DND-41 (cell line): Measurements from ENCODE around the gene NDC80.

Source experiments
- ATAC-seq: fragments of 200-7000 bp; cut with Tn5 transposase; 3 replicates; pipeline ENCODE4 v1.9.1; 2021; ENCODE audit warnings: low read depth; ENCODE audit not compliant: insufficient read depth
- DNase-seq: peaks from one replicate; pipeline ENCODE4 v3.0.0-alpha.2; 2020
- H2AFZ ChIP-seq: 2 replicates; pipeline ENCODE4 v1.6.0; 2012; ENCODE audit warnings: low read depth, low read length
- H3K27ac ChIP-seq: 2 replicates; pipeline ENCODE4 v1.5.1; 2012; ENCODE audit warnings: low read length, inconsistent platforms
- H3K27me3 ChIP-seq: fragments of 200-600 bp; sonication (generic); 2 replicates; pipeline ENCODE4 v1.6.0; 2012; ENCODE audit warnings: low read length, mild to moderate bottlenecking, inconsistent platforms; ENCODE audit not compliant: insufficient read depth, poor library complexity
- H3K36me3 ChIP-seq: 2 replicates; pipeline ENCODE4 v1.5.1; 2012; ENCODE audit warnings: low read length, inconsistent platforms; ENCODE audit not compliant: insufficient read depth
- H3K4me1 ChIP-seq: 2 replicates; pipeline ENCODE4 v1.5.1; 2012; ENCODE audit warnings: mild to moderate bottlenecking, low read length; ENCODE audit not compliant: insufficient read depth
- H3K4me2 ChIP-seq: 2 replicates; pipeline ENCODE4 v1.6.0; 2012; ENCODE audit warnings: mild to moderate bottlenecking, moderate library complexity, low read length, inconsistent platforms; ENCODE audit not compliant: insufficient read depth
- H3K4me3 ChIP-seq, 2 experiments: fragments of 200-600 bp in 1 of 2; shearing (Covaris generic) in 1 of 2; 2 replicates each; pipeline ENCODE4 v1.5.1; 2012 to 2016; ENCODE audit warnings: inconsistent platforms in 2 of 2, low read length in 2 of 2, mild to moderate bottlenecking in 2 of 2, low read depth in 1 of 2, moderate library complexity in 1 of 2
- H3K79me2 ChIP-seq: 2 replicates; pipeline ENCODE4 v1.6.0; 2012; ENCODE audit warnings: low read length, inconsistent platforms; ENCODE audit not compliant: insufficient read depth
- H3K9ac ChIP-seq: 2 replicates; pipeline ENCODE4 v1.6.0; 2012; ENCODE audit warnings: low read depth, mild to moderate bottlenecking, inconsistent platforms, low read length, moderate library complexity
- H3K9me3 ChIP-seq: 2 replicates; pipeline ENCODE4 v1.5.1; 2012; ENCODE audit warnings: low read length, moderate library complexity, mild to moderate bottlenecking, inconsistent platforms; ENCODE audit not compliant: insufficient read depth, severe bottlenecking
- H4K20me1 ChIP-seq: 2 replicates; pipeline ENCODE4 v1.6.0; 2012; ENCODE audit warnings: low read length; ENCODE audit not compliant: insufficient read depth
- EZH2 ChIP-seq: IDR thresholded peaks from 3 replicates; pipeline ENCODE4 v1.6.1; 2012; ENCODE audit warnings: borderline replicate concordance, low read depth, mild to moderate bottlenecking, moderate library complexity, low read length, inconsistent platforms; ENCODE audit not compliant: severe bottlenecking
- TF ChIP-seq, protein P1 (sequence below): IDR thresholded peaks from 2 replicates; pipeline ENCODE4 v1.5.1; 2012; ENCODE audit warnings: borderline replicate concordance, low read length, moderate library complexity, mild to moderate bottlenecking; ENCODE audit not compliant: poor library complexity, severe bottlenecking; ENCODE audit errors: extremely low read depth

The NDC80 gene

DNA sequence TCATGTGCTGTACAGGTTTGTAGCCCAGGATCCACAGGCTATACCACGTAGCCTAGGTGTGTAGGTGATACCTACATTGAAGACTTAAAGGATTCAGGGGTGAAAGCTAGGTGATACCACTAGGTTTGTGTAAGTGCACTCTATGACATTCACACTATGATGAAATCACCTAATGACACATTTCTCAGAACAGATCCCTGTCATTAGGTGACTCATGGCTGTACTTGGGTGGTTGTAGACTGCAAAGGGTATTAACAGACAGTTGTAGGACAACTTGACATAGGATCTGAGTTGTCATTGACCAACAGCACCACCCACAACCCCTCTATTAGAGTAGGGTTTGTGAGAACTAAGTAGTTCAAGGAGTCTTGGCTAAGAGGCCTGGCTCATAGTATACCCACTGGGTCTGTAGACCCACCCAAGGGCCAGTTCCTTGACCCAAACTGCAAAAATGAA is 56.5 kb downstream of the NDC80 start:
- TF ChIP-seq, protein P1, sequence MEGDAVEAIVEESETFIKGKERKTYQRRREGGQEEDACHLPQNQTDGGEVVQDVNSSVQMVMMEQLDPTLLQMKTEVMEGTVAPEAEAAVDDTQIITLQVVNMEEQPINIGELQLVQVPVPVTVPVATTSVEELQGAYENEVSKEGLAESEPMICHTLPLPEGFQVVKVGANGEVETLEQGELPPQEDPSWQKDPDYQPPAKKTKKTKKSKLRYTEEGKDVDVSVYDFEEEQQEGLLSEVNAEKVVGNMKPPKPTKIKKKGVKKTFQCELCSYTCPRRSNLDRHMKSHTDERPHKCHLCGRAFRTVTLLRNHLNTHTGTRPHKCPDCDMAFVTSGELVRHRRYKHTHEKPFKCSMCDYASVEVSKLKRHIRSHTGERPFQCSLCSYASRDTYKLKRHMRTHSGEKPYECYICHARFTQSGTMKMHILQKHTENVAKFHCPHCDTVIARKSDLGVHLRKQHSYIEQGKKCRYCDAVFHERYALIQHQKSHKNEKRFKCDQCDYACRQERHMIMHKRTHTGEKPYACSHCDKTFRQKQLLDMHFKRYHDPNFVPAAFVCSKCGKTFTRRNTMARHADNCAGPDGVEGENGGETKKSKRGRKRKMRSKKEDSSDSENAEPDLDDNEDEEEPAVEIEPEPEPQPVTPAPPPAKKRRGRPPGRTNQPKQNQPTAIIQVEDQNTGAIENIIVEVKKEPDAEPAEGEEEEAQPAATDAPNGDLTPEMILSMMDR, result no peak
- TF ChIP-seq EZH2, result no peak
- ATAC-seq (0 out of 3 replicates have a peak, but pooled peaks have one; percentile 24), DNase-seq (no peak)
- H3K9ac ChIP-seq, result no peak overlapping the region
- no peaks in the 10 kb centered on the region for H3K27me3 ChIP-seq
- H3K36me3 ChIP-seq, result no peaks in the 10 kb centered on the region
- H2AFZ ChIP-seq, result no peak overlapping the region
- H3K79me2 ChIP-seq, result no peaks in the 10 kb centered on the region
- H3K4me3 ChIP-seq, result no peak overlapping the region
- H3K27ac ChIP-seq, result no peak overlapping the region
- no peaks in the 10 kb centered on the region for H4K20me1 ChIP-seq
- no peaks in the 10 kb centered on the region for H3K4me1 ChIP-seq
- no peak overlapping the region for H3K4me2 ChIP-seq
- H3K9me3 ChIP-seq, result no peaks in the 10 kb centered on the region

- Histone ChIP-seq H3K27ac (no peak overlapping the region), H3K79me2 (no peaks in the 10 kb centered on the region), H4K20me1 (no peaks in the 10 kb centered on the region), H3K4me1 (no peaks in the 10 kb centered on the region), H3K4me3 (no peak overlapping the region), H3K9me3 (no peaks in the 10 kb centered on the region), H2AFZ (no peak overlapping the region), H3K9ac (no peak overlapping the region), H3K4me2 (no peak overlapping the region), H3K36me3 (no peaks in the 10 kb centered on the region), H3K27me3 (no peaks in the 10 kb centered on the region)
- ATAC-seq (no peak), DNase-seq (no peak)
- TF ChIP-seq EZH2, result no peak
- TF ChIP-seq, protein P1, result no peak
Measured at GRCh38 chr18:2629003-2629402, 57.6 kb downstream of the NDC80 start.

DNA sequence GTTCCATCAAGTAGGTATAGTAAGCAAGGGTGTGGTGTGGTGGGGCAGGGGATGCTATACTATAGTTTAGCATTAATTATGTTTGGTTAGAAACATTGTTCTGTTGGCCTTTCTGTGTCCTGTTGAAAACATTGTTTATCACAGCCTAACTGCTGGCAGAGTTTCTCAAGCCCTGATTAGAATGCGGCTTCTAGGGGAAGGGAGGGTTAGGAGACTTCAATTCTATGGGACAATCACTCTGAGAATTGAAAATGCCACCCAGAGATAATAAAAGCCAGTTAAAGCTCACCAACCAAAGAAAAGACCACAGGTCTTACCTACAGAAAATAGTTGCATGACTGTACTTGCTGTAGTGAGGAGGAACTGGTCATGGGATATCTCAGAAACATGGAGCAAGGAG is 64.2 kb downstream of the NDC80 start:
- peak overlapping the region; percentile 98 for H3K27ac ChIP-seq
- H3K36me3 ChIP-seq, result no peaks in the 10 kb centered on the region
- peak overlapping the region; percentile 61; the same call in 1 of the 2 replicates for H3K9ac ChIP-seq
- no peaks in the 10 kb centered on the region for H3K79me2 ChIP-seq
- DNase-seq, result no peak
- TF ChIP-seq EZH2, result no peak
- TF ChIP-seq, protein P1, result no peak
- H3K9me3 ChIP-seq, result no peaks in the 10 kb centered on the region
- H3K4me3 ChIP-seq, result no peak overlapping the region
- peak overlapping the region; percentile 60; the same call in 1 of the 2 replicates for H2AFZ ChIP-seq
- no peak for ATAC-seq
- peak overlapping the region; percentile 76; the same call in 1 of the 2 replicates for H3K4me2 ChIP-seq
- H4K20me1 ChIP-seq, result no peaks in the 10 kb centered on the region
- H3K27me3 ChIP-seq, result no peaks in the 10 kb centered on the region
- peaks cover 35% of the 10 kb centered on the region for H3K4me1 ChIP-seq
